Activated CD8-positive, alpha-beta memory T cell treated with anti-CD3 and anti-CD28 coated beads, Interleukin-2, amount 10 ng/mL, durations not matched to agents 7 days and 5 days (primary cell): ENCODE measurements around the gene SLC22A16. TPM values are rescaled to one million over a fixed set of nuclear protein-coding genes. Genes with fewer than 3 reads are reported as not detected.
A peak's percentile ranks its signal among the peaks of the same experiment; 100 is the strongest.

Experiments
- ATAC-seq: fragments of 150-1000 bp; cut with Tn5 transposase; one replicate; pipeline ENCODE4 v1.10.0; 2021; ENCODE audit warnings: moderate library complexity
- CTCF ChIA-PET: fragments of 350-600 bp; sonication (Branson Sonifier 250); formaldehyde crosslinking; loops from one replicate; lab custom pipeline; 2021; ENCODE audit warnings: antibody characterized with exemption; lab: Charles Lee
- DNase-seq: peaks from one replicate; pipeline ENCODE4 v3.0.0-alpha.2; 2020
- H3K27ac Mint-ChIP-seq: one replicate; pipeline ENCODE4 v1.8.0; 2021; ENCODE audit warnings: mild to moderate bottlenecking, mixed read lengths
- H3K27me3 Mint-ChIP-seq: one replicate; pipeline ENCODE4 v1.8.0; 2021; ENCODE audit warnings: mixed read lengths
- H3K36me3 Mint-ChIP-seq: one replicate; pipeline ENCODE4 v1.8.0; 2021; ENCODE audit warnings: mild to moderate bottlenecking, mixed read lengths
- H3K4me1 Mint-ChIP-seq: one replicate; pipeline ENCODE4 v1.8.0; 2021; ENCODE audit warnings: mixed read lengths
- H3K4me3 Mint-ChIP-seq: one replicate; pipeline ENCODE4 v1.8.0; 2021; ENCODE audit warnings: mild to moderate bottlenecking, moderate library complexity, mixed read lengths
- H3K9me3 Mint-ChIP-seq: one replicate; pipeline ENCODE4 v1.8.0; 2022; ENCODE audit warnings: low read depth, mixed read lengths
- total RNA-seq, 2 experiments: library from RNA; stranded (reverse); gene quantifications; one replicate each; pipeline ENCODE4 v1.2.3, GENCODE V29; 2021

SLC22A16 gene
- total RNA-seq, 2 experiments from 2014 or later = not detected

- no peaks in the 10 kb centered on the region for H3K4me1 Mint-ChIP-seq
- H3K27ac Mint-ChIP-seq = no peak overlapping the region
- CTCF ChIA-PET = no interaction called here
- H3K9me3 Mint-ChIP-seq = no peaks in the 10 kb centered on the region
- ATAC-seq (no peak), DNase-seq (no peak)
- H3K27me3 Mint-ChIP-seq = no peaks in the 10 kb centered on the region
- H3K36me3 Mint-ChIP-seq = no peaks in the 10 kb centered on the region
- H3K4me3 Mint-ChIP-seq = no peak overlapping the region
Observed at GRCh38 chr6:110399219-110400071, 77.0 kb downstream of the SLC22A16 start.

GRCh38 chr6:110398778-110399177 lies 77.6 kb downstream of the SLC22A16 start:
- no peaks in the 10 kb centered on the region for H3K4me1 Mint-ChIP-seq
- H3K4me3 Mint-ChIP-seq = no peak overlapping the region
- ATAC-seq (no peak), DNase-seq (no peak)
- CTCF ChIA-PET = interaction anchor here (0.8 kb wide), 1 partner anchor 224 kb away, joined by 3 read pairs; no protein-coding TSS in a partner anchor
- no peaks in the 10 kb centered on the region for H3K36me3 Mint-ChIP-seq
- no peaks in the 10 kb centered on the region for H3K27me3 Mint-ChIP-seq
- H3K27ac Mint-ChIP-seq = no peak overlapping the region
- H3K9me3 Mint-ChIP-seq = no peaks in the 10 kb centered on the region

- H3K36me3 Mint-ChIP-seq = no peaks in the 10 kb centered on the region
- H3K9me3 Mint-ChIP-seq = no peaks in the 10 kb centered on the region
- ATAC-seq (no peak), DNase-seq (no peak)
- H3K27me3 Mint-ChIP-seq = peaks cover 5% of the 10 kb centered on the region
- CTCF ChIA-PET = no interaction called here
- no peak overlapping the region for H3K4me3 Mint-ChIP-seq
- peaks cover 6% of the 10 kb centered on the region for H3K4me1 Mint-ChIP-seq
- H3K27ac Mint-ChIP-seq = no peak overlapping the region
Observed at GRCh38 chr6:110395221-110395620, 81.2 kb downstream of the SLC22A16 start.

GRCh38 chr6:110394409-110394808 lies 82.0 kb downstream of the SLC22A16 start:
- peaks cover 5% of the 10 kb centered on the region for H3K27me3 Mint-ChIP-seq
- ATAC-seq (no peak), DNase-seq (no peak)
- CTCF ChIA-PET = interaction anchor here (2.6 kb wide), 1 partner anchor 216 kb away, joined by 11 read pairs; no protein-coding TSS in a partner anchor
- H3K27ac Mint-ChIP-seq = no peak overlapping the region
- peaks cover 14% of the 10 kb centered on the region for H3K4me1 Mint-ChIP-seq
- no peak overlapping the region for H3K4me3 Mint-ChIP-seq
- H3K9me3 Mint-ChIP-seq = no peaks in the 10 kb centered on the region
- no peaks in the 10 kb centered on the region for H3K36me3 Mint-ChIP-seq

- ATAC-seq (no peak), DNase-seq (no peak)
- Mint-ChIP-seq H3K27me3 (peaks cover 5% of the 10 kb centered on the region), H3K4me1 (peaks cover 16% of the 10 kb centered on the region), H3K9me3 (no peaks in the 10 kb centered on the region), H3K36me3 (no peaks in the 10 kb centered on the region), H3K27ac (no peak overlapping the region), H3K4me3 (no peak overlapping the region)
- CTCF ChIA-PET = interaction anchor here (0.9 to 2.6 kb wide), 5 partner anchors 11 to 688 kb away, joined by 3 to 16 read pairs (median 8); no protein-coding TSS in a partner anchor
Observed at GRCh38 chr6:110392727-110393126, 83.7 kb downstream of the SLC22A16 start.

- ATAC-seq = peak; percentile 16
- CTCF ChIA-PET = interaction anchor here (0.9 to 3.7 kb wide), 9 partner anchors 37 to 794 kb away, joined by 3 to 50 read pairs (median 6); partner anchors contain the start of gene CDC40
- H3K36me3 Mint-ChIP-seq = no peaks in the 10 kb centered on the region
- H3K27me3 Mint-ChIP-seq = peaks cover 5% of the 10 kb centered on the region
- no peaks in the 10 kb centered on the region for H3K9me3 Mint-ChIP-seq
- peaks cover 16% of the 10 kb centered on the region for H3K4me1 Mint-ChIP-seq
- DNase-seq = no peak
- H3K27ac Mint-ChIP-seq = no peak overlapping the region
- no peak overlapping the region for H3K4me3 Mint-ChIP-seq
Observed at GRCh38 chr6:110390404-110390803, 86.0 kb downstream of the SLC22A16 start.

GRCh38 chr6:110389689-110390382 lies 86.6 kb downstream of the SLC22A16 start:
- Mint-ChIP-seq H3K4me1 (peaks cover 16% of the 10 kb centered on the region), H3K36me3 (no peaks in the 10 kb centered on the region), H3K27me3 (peaks cover 5% of the 10 kb centered on the region), H3K9me3 (no peaks in the 10 kb centered on the region), H3K4me3 (no peak overlapping the region), H3K27ac (peak overlapping the region; percentile 8)
- CTCF ChIA-PET = interaction anchor here (0.9 to 3.7 kb wide), 11 partner anchors 10 to 863 kb away, joined by 3 to 50 read pairs (median 4); partner anchors contain the start of gene CDC40
- DNase-seq (no peak), ATAC-seq (no peak)

- CTCF ChIA-PET = interaction anchor here (3.7 kb wide), 1 partner anchor 349 kb away, joined by 50 read pairs; no protein-coding TSS in a partner anchor
- no peak for DNase-seq
- Mint-ChIP-seq H3K27ac (no peak overlapping the region), H3K9me3 (no peaks in the 10 kb centered on the region), H3K27me3 (peaks cover 4% of the 10 kb centered on the region), H3K4me3 (no peak overlapping the region), H3K4me1 (peaks cover 16% of the 10 kb centered on the region), H3K36me3 (no peaks in the 10 kb centered on the region)
- ATAC-seq = no peak
Observed at GRCh38 chr6:110387986-110388385, 88.4 kb downstream of the SLC22A16 start.

- no peak overlapping the region for H3K4me3 Mint-ChIP-seq
- CTCF ChIA-PET = interaction anchor here (1.3 kb wide), 1 partner anchor 17 kb away, joined by 3 read pairs; no protein-coding TSS in a partner anchor
- no peak for ATAC-seq
Observed at GRCh38 chr6:110385458-110385863, 91.0 kb downstream of the SLC22A16 start.

GRCh38 chr6:110378552-110378951 lies 97.9 kb downstream of the SLC22A16 start:
- H3K27me3 Mint-ChIP-seq = peaks cover 13% of the 10 kb centered on the region
- no peaks in the 10 kb centered on the region for H3K4me1 Mint-ChIP-seq
- CTCF ChIA-PET = no interaction called here
- ATAC-seq = no peak
- no peaks in the 10 kb centered on the region for H3K9me3 Mint-ChIP-seq
- DNase-seq = no peak
- peaks cover 1% of the 10 kb centered on the region for H3K36me3 Mint-ChIP-seq
- no peak overlapping the region for H3K27ac Mint-ChIP-seq
- no peak overlapping the region for H3K4me3 Mint-ChIP-seq

More at GRCh38 chr6:110385458-110385863, 91.0 kb downstream of the SLC22A16 start:
- Mint-ChIP-seq H3K4me1 (peaks cover 13% of the 10 kb centered on the region), H3K27me3 (peaks cover 5% of the 10 kb centered on the region), H3K9me3 (no peaks in the 10 kb centered on the region), H3K36me3 (peaks cover 1% of the 10 kb centered on the region), H3K27ac (no peak overlapping the region)
- DNase-seq = no peak

Other genes starting within 250 kb of the SLC22A16 start
- not detected for gene METTL24, start 118.3 kb downstream of the SLC22A16 start, total RNA-seq
- gene DDO, start 61.0 kb downstream of the SLC22A16 start, total RNA-seq = not detected